GM19455 (cell line): Measurements from ENCODE around the gene ZBTB34.
A peak's percentile ranks its signal among the peaks of the same experiment; 100 is the strongest.

Experiments used
- ATAC-seq: cut with Tn5 transposase; IDR thresholded peaks from one replicate; pipeline ENCODE4 v1.9.1; 2021; ENCODE audit not compliant: unreplicated experiment

The ZBTB34 gene

GRCh38 chr9:126875756-126876510, 15.5 kb downstream of the ZBTB34 start:
- ATAC-seq, result no peak

DNA sequence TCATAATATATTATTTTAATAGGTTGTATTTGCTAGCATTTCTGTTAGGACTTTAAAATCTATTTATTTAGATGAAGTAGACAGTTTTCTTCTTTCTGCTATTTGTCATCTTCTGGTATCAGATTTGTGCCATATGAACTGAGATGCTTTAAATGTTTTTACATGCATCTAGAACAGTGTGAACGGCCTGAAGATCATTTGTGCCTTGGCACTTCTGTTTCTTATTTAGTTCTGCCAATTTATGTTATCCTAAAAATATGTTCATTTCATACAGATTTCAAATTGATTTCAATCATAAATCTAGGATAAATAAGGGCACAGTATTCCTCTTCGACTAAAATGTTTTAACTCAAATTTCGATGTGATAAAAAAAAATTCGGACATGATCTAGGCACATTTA, 16.1 kb downstream of the ZBTB34 start:
- ATAC-seq, result no peak

DNA sequence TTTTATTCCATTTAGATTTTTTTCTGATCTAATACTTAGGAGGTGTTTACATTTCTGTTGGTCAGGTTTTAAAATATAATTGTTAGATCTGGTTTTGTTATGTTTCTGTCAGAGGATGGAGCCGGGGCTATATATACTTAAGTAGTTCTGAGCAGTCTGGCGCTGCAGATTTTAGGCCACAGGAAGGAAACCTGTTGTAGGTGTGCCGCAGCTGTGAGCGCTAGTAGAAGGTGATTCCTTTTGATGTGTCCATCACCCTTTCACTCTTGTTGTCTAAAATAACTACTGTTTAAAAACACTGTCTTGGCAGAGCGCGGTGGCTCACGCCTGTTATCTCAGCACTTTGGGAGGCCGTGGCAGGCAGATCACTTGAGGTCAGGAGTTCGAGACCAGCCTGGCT, 17.0 kb downstream of the ZBTB34 start:
- ATAC-seq, result no peak

DNA sequence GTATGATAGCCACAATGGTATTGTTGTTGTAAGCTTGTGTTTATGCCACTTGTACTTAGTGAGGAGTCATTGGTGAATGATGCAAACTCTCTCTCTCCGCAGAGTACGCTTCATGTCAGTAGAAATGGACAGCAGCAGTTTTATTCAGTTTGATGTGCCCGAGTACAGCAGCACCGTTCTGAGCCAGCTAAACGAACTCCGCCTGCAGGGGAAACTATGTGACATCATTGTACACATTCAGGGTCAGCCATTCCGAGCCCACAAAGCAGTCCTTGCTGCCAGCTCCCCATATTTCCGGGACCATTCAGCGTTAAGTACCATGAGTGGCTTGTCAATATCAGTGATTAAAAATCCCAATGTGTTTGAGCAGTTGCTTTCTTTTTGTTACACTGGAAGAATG, 18.8 kb downstream of the ZBTB34 start:
- no peak for ATAC-seq

GRCh38 chr9:126880226-126880946, 19.9 kb downstream of the ZBTB34 start:
- ATAC-seq, result no peak

- no peak for ATAC-seq
Measured at GRCh38 chr9:126880947-126881332, 20.5 kb downstream of the ZBTB34 start.

GRCh38 chr9:126882746-126883145, 22.3 kb downstream of the ZBTB34 start:
- no peak for ATAC-seq

DNA sequence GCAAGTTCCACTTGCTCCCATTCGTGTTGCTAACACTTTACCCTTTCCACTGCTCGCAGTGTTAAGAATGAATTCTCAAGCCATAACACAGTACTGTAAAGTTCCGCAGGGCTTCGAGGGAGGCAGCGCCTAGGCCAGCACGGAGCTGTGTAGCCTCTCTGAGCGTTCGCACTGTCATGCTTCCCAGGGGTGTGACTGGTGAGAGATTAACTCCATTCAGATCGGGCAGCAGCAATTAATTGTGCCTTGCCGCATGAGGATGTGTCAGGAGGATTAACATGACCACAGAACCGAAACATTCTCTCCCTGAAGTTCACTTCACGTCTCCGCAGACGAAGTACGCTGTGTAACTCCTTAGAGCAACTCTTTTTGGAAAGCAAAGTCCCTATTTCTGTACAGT, 23.2 kb downstream of the ZBTB34 start:
- no peak for ATAC-seq

DNA sequence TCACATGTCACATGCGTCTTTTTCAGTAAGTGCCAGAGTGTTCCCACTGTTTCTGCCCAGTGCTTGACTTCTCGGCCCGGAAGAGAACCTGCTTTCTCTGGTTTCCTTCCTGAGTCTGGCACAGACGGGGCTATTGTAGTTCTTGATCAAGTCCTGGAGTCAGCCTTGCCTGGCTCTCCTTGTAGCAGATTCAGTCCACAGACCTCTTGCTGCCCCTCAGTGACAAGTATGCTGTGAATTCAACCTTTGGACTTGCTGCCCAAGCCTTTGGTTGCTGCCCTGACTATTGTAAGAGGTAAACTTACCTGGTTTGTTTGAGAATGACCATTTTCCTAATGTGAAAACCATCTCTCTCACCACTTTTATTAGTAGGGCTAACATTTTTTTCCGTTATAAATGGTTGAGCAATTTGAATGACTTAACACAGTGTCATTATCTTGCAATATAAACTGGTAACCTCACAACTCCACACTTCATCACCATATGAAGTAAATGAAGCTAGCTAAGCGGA, 24.7 kb downstream of the ZBTB34 start:
- ATAC-seq, result no peak

DNA sequence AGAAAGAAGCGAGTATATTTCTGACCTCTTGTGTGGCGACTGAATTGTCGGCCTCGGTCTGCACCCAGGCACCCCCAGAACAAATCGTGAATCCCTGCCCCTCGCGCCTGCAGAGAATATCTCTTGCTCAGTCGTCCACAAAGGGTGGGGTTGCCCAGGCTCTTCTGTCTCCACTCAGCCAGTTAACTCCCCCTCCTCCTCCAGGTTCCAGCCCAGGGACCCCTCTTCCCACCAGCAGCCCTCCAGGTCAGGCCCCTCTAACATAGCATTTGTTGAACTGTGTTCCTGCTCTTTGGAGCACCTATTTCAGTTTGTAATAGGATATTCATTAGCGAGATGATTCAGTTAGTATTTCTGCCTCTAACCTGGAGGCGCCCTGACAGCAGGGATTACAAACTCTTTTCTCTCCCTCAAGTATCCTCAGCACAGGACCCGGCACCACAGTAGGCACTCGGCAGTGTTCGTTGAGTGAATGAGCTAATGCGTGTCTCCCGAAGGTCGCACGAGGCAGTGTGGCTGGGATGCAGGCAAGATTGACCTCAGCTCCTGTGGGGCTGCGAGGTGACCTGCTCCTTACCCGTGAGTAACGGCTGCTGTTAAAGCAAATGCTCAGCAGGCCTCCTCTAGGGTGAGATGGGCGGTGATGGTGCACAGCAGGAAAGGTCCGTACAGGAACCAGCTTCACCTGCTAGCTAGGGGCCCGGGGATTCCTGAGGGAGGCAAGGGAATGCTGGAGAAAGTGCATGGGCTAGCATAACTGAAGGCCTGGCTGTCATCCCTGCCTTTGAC, 25.8 kb downstream of the ZBTB34 start:
- ATAC-seq, result no peak

- no peak for ATAC-seq
Measured at GRCh38 chr9:126886897-126887296, 26.5 kb downstream of the ZBTB34 start.

DNA sequence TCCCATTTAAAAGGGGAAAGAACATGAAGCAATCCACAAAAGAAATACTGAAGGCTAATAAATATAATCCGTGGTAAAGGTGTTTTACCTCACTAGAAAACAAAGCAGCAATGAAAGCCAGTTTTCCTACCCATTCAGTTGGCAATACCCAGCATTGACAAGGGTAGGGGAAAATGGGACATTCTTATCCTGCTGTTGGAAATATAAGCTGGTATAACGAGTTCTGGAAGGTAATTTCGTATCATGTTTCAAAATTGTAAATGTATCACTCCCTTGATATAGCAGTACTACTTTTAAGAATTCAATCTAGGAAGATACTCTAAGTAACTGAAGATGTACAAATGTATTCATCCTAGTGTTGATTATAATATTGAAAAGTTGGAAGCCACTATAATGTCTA, 31.2 kb downstream of the ZBTB34 start:
- ATAC-seq, result no peak

DNA sequence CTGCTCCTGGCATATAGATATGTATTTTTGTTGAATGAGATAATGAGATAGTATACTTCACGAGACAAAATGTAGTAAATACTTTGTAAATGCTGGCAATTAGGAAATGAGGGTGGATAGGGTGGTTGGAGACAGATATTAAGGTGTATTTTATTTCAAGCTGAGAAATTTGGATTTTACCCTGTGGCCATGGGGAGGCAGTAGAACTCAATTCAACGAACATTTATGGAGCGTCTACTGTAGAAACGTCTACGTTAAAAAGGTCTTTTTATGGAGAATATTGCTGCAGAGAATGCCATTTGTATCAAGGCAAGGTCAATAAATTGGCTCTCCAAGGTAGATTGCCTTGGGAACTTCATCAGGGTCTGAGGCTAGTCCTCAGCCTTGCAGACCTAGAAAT, 32.6 kb downstream of the ZBTB34 start:
- no peak for ATAC-seq

- no peak for ATAC-seq
Measured at GRCh38 chr9:126894052-126894603, 33.7 kb downstream of the ZBTB34 start.

GRCh38 chr9:126902210-126902609, 41.8 kb downstream of the ZBTB34 start:
- ATAC-seq, result no peak

DNA sequence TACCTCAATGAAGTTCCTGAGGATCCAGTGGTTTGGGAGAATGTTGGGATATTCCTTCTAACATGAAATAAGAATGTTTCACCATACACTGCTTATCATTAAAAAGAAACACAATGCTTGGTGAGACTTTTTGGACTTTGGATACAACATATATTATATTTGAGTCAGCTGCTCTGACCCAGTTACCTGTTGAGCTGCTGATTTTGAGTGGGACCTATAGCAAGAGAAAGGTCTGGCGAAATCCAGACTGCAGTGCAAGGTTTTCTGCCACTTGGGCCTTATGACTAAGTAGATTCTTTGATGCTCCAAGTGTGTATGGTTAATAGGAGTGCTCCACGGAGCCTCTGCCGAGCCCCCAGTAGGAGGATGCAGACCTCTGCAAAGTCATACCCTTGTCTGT, 44.1 kb downstream of the ZBTB34 start:
- no peak for ATAC-seq

DNA sequence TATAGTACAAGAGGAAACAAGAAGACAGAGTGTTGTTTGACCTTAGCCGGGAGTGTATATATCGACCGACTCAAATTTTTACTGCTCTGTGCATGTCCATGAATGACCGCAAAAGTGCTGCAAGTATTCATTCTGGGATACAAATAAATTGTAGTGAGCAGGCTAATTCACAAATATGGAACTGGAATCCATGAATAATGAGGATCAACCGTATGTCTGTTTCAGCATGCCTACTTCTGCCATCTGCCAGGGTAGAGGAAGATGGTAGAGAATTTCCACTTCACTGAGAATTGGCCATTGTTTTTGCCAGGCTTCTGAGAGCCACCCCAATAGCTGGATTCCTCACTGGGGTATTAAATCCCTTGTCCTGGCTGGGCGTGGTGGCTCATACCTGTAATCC, 45.7 kb downstream of the ZBTB34 start:
- no peak for ATAC-seq

GRCh38 chr9:126907058-126907457, 46.6 kb downstream of the ZBTB34 start:
- ATAC-seq, result no peak

GRCh38 chr9:126914458-126915280, 54.2 kb downstream of the ZBTB34 start, which contains the start of gene RALGPS1:
Gene RALGPS1, plus strand, starts transcription at chr9:126914782. Its CDS starts 47,508 bp downstream, at chr9:126962290.
- peak; percentile 95 for ATAC-seq

DNA sequence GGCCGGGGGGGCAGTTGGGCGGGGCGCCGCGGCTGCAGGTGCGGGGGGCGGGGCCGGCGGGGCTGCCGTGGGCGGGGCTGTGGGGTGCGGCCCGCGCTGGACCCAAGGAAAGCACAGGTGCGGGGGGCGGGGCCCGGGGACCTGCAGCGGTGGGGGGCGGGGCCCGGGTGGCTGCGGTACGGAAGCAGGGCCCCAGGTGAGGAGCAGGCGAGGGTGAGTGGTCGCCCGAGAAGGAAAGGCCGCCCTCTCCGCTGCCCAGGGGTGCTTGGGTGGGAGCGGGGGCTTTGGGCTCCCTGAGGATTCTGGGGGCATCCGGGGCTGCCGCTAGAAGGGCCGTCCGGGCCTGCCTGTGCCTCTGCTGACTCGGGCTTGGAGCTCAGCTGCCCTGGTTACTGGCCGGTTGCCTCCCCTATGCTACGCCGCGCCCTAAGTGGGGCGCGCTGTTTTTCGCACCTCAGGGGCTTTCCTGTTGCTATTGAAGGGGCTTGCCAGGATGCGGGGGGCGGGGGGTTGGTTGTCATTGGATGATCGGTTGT, 54.9 kb downstream of the ZBTB34 start:
- no peak for ATAC-seq
